GM23248 (cell line): ENCODE measurements around the gene NHSL2. TPM values are rescaled to one million over a fixed set of nuclear protein-coding genes. Genes with fewer than 3 reads are reported as not detected.

ENCODE experiments used
- DNase-seq: peaks from one replicate; pipeline ENCODE4 v3.0.0-alpha.2; 2015
- H2AFZ ChIP-seq: fragments of 200-600 bp; sonication (generic); 2 replicates; pipeline ENCODE4 v1.6.1; 2016; ENCODE audit warnings: antibody characterized with exemption
- H3F3A ChIP-seq: fragments of 200-600 bp; sonication (generic); 2 replicates; pipeline ENCODE4 v1.6.1; 2016; ENCODE audit warnings: mild to moderate bottlenecking, antibody characterized with exemption, mixed run types; ENCODE audit not compliant: insufficient read depth
- H3K27ac ChIP-seq: fragments of 200-600 bp; sonication (generic); 2 replicates; pipeline ENCODE4 v1.5.1; 2016; ENCODE audit warnings: mild to moderate bottlenecking
- H3K27me3 ChIP-seq: fragments of 200-600 bp; sonication (generic); replicated peaks from 2 replicates; pipeline ENCODE4 v1.6.1; 2016; ENCODE audit warnings: mild to moderate bottlenecking; ENCODE audit not compliant: insufficient read depth
- H3K36me3 ChIP-seq: fragments of 200-600 bp; sonication (generic); 2 replicates; pipeline ENCODE4 v1.6.1; 2016; ENCODE audit warnings: low read depth, mild to moderate bottlenecking
- H3K4me1 ChIP-seq: fragments of 200-600 bp; sonication (generic); 2 replicates; pipeline ENCODE4 v1.6.1; 2016; ENCODE audit warnings: mild to moderate bottlenecking; ENCODE audit not compliant: insufficient read depth
- H3K4me2 ChIP-seq: fragments of 200-600 bp; sonication (generic); one replicate; pipeline ENCODE4 v1.6.1; 2016; ENCODE audit warnings: mild to moderate bottlenecking; ENCODE audit not compliant: unreplicated experiment
- H3K4me3 ChIP-seq: fragments of 200-600 bp; sonication (generic); 2 replicates; pipeline ENCODE4 v1.5.1; 2016; ENCODE audit warnings: mild to moderate bottlenecking
- H3K79me2 ChIP-seq: fragments of 200-600 bp; sonication (generic); 2 replicates; pipeline ENCODE4 v1.6.1; 2016; ENCODE audit warnings: mild to moderate bottlenecking; ENCODE audit not compliant: insufficient read depth
- H3K9ac ChIP-seq: fragments of 200-600 bp; sonication (generic); 2 replicates; pipeline ENCODE4 v1.6.1; 2016; ENCODE audit warnings: mild to moderate bottlenecking
- H3K9me2 ChIP-seq: fragments of 200-600 bp; sonication (generic); 2 replicates; pipeline ENCODE4 v1.6.1; 2016; ENCODE audit warnings: mixed run types, mild to moderate bottlenecking, moderate library complexity; ENCODE audit not compliant: insufficient read depth
- H3K9me3 ChIP-seq: fragments of 200-600 bp; sonication (generic); one replicate; pipeline ENCODE4 v1.6.1; 2017; ENCODE audit warnings: low read depth
- H4K20me1 ChIP-seq: fragments of 200-600 bp; sonication (generic); 2 replicates; pipeline ENCODE4 v1.6.0; 2016; ENCODE audit not compliant: insufficient read depth
- EZH2 ChIP-seq: fragments of 200-600 bp; sonication (generic); IDR thresholded peaks from 2 replicates; pipeline ENCODE4 v1.6.1; 2018; ENCODE audit warnings: antibody characterized with exemption, mild to moderate bottlenecking; ENCODE audit not compliant: insufficient read depth, poor library complexity, severe bottlenecking
- EZH2phosphoT487 ChIP-seq: fragments of 200-600 bp; sonication (generic); IDR thresholded peaks from 2 replicates; pipeline ENCODE4 v1.6.1; 2018; ENCODE audit warnings: antibody characterized with exemption, moderate library complexity, mild to moderate bottlenecking, low read depth; ENCODE audit not compliant: insufficient read depth
- WGBS, 2 experiments: methylation state at CpG; one replicate each; pipeline ENCODE4 v1.1.6; 2015 to 2017; ENCODE audit warnings: low lambda C conversion rate in 2 of 2, low coverage in 1 of 2; ENCODE audit errors: missing lambda C conversion rate in 2 of 2; 5-methylcytosine and 5-hydroxymethylcytosine counted together
- in situ Hi-C: fragments of 300-500 bp; cut with MboI; formaldehyde crosslinking; loops from 2 replicates; pipeline ENCODE4 v1.15.0; 2020
- polyA plus RNA-seq: library from polyadenylated mRNA; unstranded; fragments of >200 nt; fragmentation: Nextera tagmentation; extraction: Ambion mirVana; gene quantifications from 2 replicates; pipeline ENCODE4 v1.2.1, GENCODE V29; 2016
- total RNA-seq: library from RNA; depleted of rRNA; stranded (reverse); fragments of >200 nt; shearing (Covaris generic); gene quantifications from 2 replicates; pipeline ENCODE4 v1.2.3, GENCODE V29; 2014

Gene NHSL2
- total and polyA plus RNA-seq, 2 experiments from 2014 or later, result 3.2 to 6.5 TPM

DNA sequence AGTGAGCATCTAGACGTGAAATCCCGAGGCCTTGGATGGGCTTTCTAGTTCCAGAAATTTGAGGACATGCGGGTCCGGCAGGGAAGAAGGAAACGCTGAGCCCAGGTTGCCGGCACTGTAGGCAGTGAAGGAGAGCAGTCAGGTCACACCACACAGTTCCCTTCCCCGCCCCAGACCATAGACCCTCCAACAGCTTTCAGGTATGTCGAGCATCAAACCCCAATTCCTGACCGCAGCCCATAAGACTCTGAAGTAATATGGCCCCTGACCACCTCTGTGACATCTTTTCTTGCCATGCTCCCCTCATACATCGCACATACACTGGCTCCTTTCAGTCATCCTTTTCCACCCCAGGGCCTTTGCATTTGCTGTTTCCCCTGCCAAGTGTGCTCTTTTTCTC lies 198.0 kb downstream of the NHSL2 start:
- Histone ChIP-seq H3K27me3 (no peaks in the 10 kb centered on the region), H3F3A (no peaks in the 10 kb centered on the region), H3K4me2 (no peak overlapping the region), H4K20me1 (no peaks in the 10 kb centered on the region), H3K36me3 (no peaks in the 10 kb centered on the region), H3K9ac (no peak overlapping the region), H2AFZ (no peak overlapping the region), H3K9me3 (no peaks in the 10 kb centered on the region), H3K9me2 (no peaks in the 10 kb centered on the region), H3K27ac (no peak overlapping the region), H3K4me3 (no peak overlapping the region), H3K79me2 (no peaks in the 10 kb centered on the region), H3K4me1 (no peaks in the 10 kb centered on the region)
- TF ChIP-seq EZH2phosphoT487, result no peak
- no peak for TF ChIP-seq EZH2
- in situ Hi-C loops, result no loop called here
- DNase-seq, result no peak
- WGBS, 2 experiments, result 95 to 98% methylated on average over 5 to 10 of the region's 10 CpGs

DNA sequence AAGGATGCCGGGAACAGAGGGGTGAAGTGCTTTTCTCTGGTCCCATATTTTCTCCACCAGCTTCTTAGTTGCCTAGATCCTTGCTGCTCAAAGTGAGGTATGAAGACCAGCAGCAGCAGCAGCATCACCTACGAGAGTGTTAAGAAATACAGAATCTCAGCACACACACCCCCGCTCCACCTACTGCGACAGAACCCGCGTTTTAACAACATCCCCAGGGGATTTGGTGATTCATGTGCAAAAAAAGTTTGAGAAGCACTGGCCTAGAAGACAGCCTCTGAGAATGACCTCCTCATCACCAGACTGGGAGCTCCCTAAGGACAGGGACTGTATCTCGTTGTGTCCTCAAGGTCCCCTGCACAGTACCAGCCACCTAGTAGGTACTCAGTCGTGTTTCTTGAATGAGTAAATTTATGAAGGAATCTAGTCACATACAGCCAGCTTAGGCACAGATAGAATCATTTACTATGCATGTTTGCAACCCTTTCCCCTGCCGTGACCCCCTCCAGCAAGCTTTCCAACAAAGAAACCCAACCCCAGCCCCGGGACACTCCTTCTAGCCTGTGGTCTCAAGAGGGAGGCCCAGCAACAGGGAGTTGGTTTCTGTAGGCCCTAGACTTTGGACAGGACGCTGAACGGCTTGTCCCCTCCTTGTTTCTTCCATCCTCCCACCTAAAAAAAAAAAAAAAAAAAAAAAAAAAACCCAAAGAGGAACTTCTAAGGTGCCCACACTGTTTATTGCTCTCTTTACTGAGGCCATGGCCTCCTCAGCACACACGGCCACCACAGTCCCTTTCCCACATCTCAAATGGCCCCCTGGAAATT lies 199.6 kb downstream of the NHSL2 start:
- no peak overlapping the region for H2AFZ ChIP-seq

DNA sequence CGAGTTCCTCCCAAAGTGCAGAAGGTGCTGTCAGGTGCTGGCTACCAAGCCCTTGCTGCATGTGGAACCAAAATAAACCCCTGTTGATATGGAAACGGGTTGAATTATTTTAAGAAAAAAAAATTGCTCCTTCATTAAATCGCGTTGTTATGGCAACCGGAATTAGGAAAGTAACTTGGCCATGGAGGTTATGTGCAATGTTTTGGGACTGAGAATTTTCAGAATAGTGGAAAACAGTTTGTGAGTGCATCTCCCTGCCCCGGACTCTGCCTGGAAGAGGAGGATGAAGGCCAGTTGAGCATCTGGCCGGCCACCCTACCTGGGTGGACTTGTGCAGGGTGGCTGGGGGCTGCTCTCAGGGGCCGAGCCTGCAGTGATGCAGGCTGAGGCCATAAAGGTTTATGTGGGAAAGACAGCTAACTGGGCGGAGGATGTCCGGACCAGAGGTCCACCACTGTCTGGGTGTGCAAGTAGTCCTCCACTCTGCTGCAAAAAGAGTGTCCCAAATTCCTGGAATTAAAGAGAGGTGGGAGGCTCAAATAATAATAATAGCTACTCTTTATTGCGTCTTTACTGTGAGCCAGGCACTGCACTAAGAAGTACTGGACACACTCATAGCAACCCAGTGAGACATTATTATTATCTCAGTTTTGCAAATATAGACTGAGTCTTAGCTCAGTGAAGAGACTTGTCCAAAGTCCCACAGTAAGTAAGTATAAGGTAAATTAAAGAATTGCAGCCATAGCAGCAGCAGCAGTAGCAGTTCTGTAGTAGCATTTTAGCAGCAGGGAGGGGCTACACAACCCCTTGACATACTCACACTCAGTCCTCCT lies 200.4 kb downstream of the NHSL2 start:
- no peaks in the 10 kb centered on the region for H3K27me3 ChIP-seq
- no peaks in the 10 kb centered on the region for H3K9me3 ChIP-seq
- H3K4me3 ChIP-seq, result no peak overlapping the region
- H3K27ac ChIP-seq, result no peak overlapping the region
- H3K79me2 ChIP-seq, result no peaks in the 10 kb centered on the region
- TF ChIP-seq EZH2 (no peak), EZH2phosphoT487 (no peak)
- no peak for DNase-seq
- H3K4me1 ChIP-seq, result no peaks in the 10 kb centered on the region
- H3F3A ChIP-seq, result no peaks in the 10 kb centered on the region
- H4K20me1 ChIP-seq, result no peaks in the 10 kb centered on the region
- no peaks in the 10 kb centered on the region for H3K9me2 ChIP-seq
- WGBS, 2 experiments, result 83 to 89% methylated on average over 10 to 11 of the region's 11 CpGs
- in situ Hi-C loops, result no loop called here
- no peak overlapping the region for H2AFZ ChIP-seq
- H3K36me3 ChIP-seq, result no peaks in the 10 kb centered on the region
- no peak overlapping the region for H3K9ac ChIP-seq
- no peak overlapping the region for H3K4me2 ChIP-seq

More for the DNA sequence above, 199.6 kb downstream of the NHSL2 start:
- H3K9me2 ChIP-seq, result no peaks in the 10 kb centered on the region
- no peaks in the 10 kb centered on the region for H3K36me3 ChIP-seq
- H3K27me3 ChIP-seq, result no peaks in the 10 kb centered on the region
- in situ Hi-C loops, result no loop called here
- TF ChIP-seq EZH2 (no peak), EZH2phosphoT487 (no peak)
- H3K4me1 ChIP-seq, result no peaks in the 10 kb centered on the region
- H3K79me2 ChIP-seq, result no peaks in the 10 kb centered on the region
- no peaks in the 10 kb centered on the region for H3K9me3 ChIP-seq
- H3K27ac ChIP-seq, result no peak overlapping the region
- no peak overlapping the region for H3K4me3 ChIP-seq
- H3F3A ChIP-seq, result no peaks in the 10 kb centered on the region
- H4K20me1 ChIP-seq, result no peaks in the 10 kb centered on the region
- H3K4me2 ChIP-seq, result no peak overlapping the region
- WGBS, 2 experiments, result 80 to 82% methylated on average over 10 to 13 of the region's 13 CpGs
- no peak overlapping the region for H3K9ac ChIP-seq
- no peak for DNase-seq

GRCh38 chrX:72113461-72113860 lies 202.8 kb downstream of the NHSL2 start:
- Histone ChIP-seq H3K4me3 (no peak overlapping the region), H3K4me1 (no peaks in the 10 kb centered on the region), H3K27me3 (no peaks in the 10 kb centered on the region), H3K36me3 (no peaks in the 10 kb centered on the region), H3K27ac (no peak overlapping the region), H3K9ac (no peak overlapping the region), H3F3A (no peaks in the 10 kb centered on the region), H3K9me2 (no peaks in the 10 kb centered on the region), H2AFZ (no peak overlapping the region), H3K4me2 (no peak overlapping the region), H3K79me2 (no peaks in the 10 kb centered on the region), H3K9me3 (no peaks in the 10 kb centered on the region), H4K20me1 (no peaks in the 10 kb centered on the region)
- TF ChIP-seq EZH2phosphoT487, result no peak
- TF ChIP-seq EZH2, result no peak
- in situ Hi-C loops, result no loop called here
- no peak for DNase-seq
- WGBS, 2 experiments, result 90 to 93% methylated on average over 6 of the region's 6 CpGs
